H9 (cell line): Measurements from ENCODE around the gene PRR27. TPM values are rescaled to one million over a fixed set of nuclear protein-coding genes. Genes with fewer than 3 reads are reported as not detected.

Experiments used
- DNase-seq: peaks from one replicate; pipeline ENCODE4 v3.0.0-alpha.2; 2017
- H2AFZ ChIP-seq: one replicate; pipeline ENCODE4 v1.6.1; 2013; ENCODE audit warnings: mild to moderate bottlenecking, low read length, control low read depth, moderate library complexity
- H2AK5ac ChIP-seq: 2 replicates; pipeline ENCODE4 v1.6.1; 2013; ENCODE audit warnings: low read length, control low read depth, mixed read lengths; ENCODE audit not compliant: insufficient read length
- H2BK120ac ChIP-seq: one replicate; pipeline ENCODE4 v1.6.1; 2013; ENCODE audit warnings: low read depth, mild to moderate bottlenecking, low read length, control low read depth, inconsistent platforms; ENCODE audit not compliant: poor library complexity, severe bottlenecking
- H2BK12ac ChIP-seq: 2 replicates; pipeline ENCODE4 v1.6.1; 2013; ENCODE audit warnings: low read length, control low read depth, mixed read lengths, low read depth; ENCODE audit not compliant: insufficient read length
- H2BK15ac ChIP-seq: 2 replicates; pipeline ENCODE4 v1.6.1; 2013; ENCODE audit warnings: low read depth, low read length, control low read depth
- H2BK20ac ChIP-seq: one replicate; pipeline ENCODE4 v1.6.1; 2013; ENCODE audit warnings: low read depth, mild to moderate bottlenecking, low read length, control low read depth, inconsistent platforms; ENCODE audit not compliant: poor library complexity, severe bottlenecking
- H2BK5ac ChIP-seq: 2 replicates; pipeline ENCODE4 v1.6.1; 2013; ENCODE audit warnings: low read length, control low read depth, mixed read lengths; ENCODE audit not compliant: insufficient read length
- H3K14ac ChIP-seq: 2 replicates; pipeline ENCODE4 v1.6.1; 2013; ENCODE audit warnings: low read length, control low read depth; ENCODE audit not compliant: insufficient read depth
- H3K18ac ChIP-seq: 2 replicates; pipeline ENCODE4 v1.6.1; 2013; ENCODE audit warnings: low read depth, mild to moderate bottlenecking, mixed read lengths, low read length, control low read depth; ENCODE audit not compliant: insufficient read length
- H3K23ac ChIP-seq: 2 replicates; pipeline ENCODE4 v1.6.1; 2013; ENCODE audit warnings: low read length, control low read depth, mixed read lengths, low read depth; ENCODE audit not compliant: insufficient read length
- H3K23me2 ChIP-seq: 2 replicates; pipeline ENCODE4 v1.6.1; 2013; ENCODE audit warnings: low read depth, mild to moderate bottlenecking, mixed read lengths, low read length, control low read depth; ENCODE audit not compliant: insufficient read length, poor library complexity, severe bottlenecking
- H3K27ac ChIP-seq: 2 replicates; pipeline ENCODE4 v1.5.1; 2013; ENCODE audit warnings: low read length, control low read depth, mixed read lengths, low read depth; ENCODE audit not compliant: insufficient read length
- H3K27me3 ChIP-seq: 2 replicates; pipeline ENCODE4 v1.6.1; 2013; ENCODE audit warnings: low read length, control low read depth, inconsistent platforms; ENCODE audit not compliant: insufficient read depth
- H3K4ac ChIP-seq: 2 replicates; pipeline ENCODE4 v1.6.1; 2013; ENCODE audit warnings: low read depth, mild to moderate bottlenecking, control low read depth, inconsistent platforms, low read length, moderate library complexity
- H3K4me1 ChIP-seq: 2 replicates; pipeline ENCODE4 v1.6.1; 2013; ENCODE audit warnings: low read length, control low read depth, inconsistent platforms; ENCODE audit not compliant: insufficient read depth
- H3K4me2 ChIP-seq: 2 replicates; pipeline ENCODE4 v1.6.1; 2013; ENCODE audit warnings: low read length, control low read depth, mixed read lengths; ENCODE audit not compliant: insufficient read length, insufficient read depth
- H3K56ac ChIP-seq: 2 replicates; pipeline ENCODE4 v1.6.1; 2013; ENCODE audit warnings: low read depth, mild to moderate bottlenecking, mixed read lengths, low read length, control low read depth; ENCODE audit not compliant: insufficient read length
- H3K79me1 ChIP-seq: 2 replicates; pipeline ENCODE4 v1.6.1; 2013; ENCODE audit warnings: low read depth, mild to moderate bottlenecking, moderate library complexity, low read length, control low read depth, inconsistent platforms; ENCODE audit not compliant: insufficient read depth, poor library complexity, severe bottlenecking
- H3K79me2 ChIP-seq: 2 replicates; pipeline ENCODE4 v1.6.1; 2013; ENCODE audit warnings: low read length, control low read depth, inconsistent platforms; ENCODE audit not compliant: insufficient read depth
- H3K9ac ChIP-seq: 2 replicates; pipeline ENCODE4 v1.6.1; 2013; ENCODE audit warnings: low read length, control low read depth, mixed read lengths; ENCODE audit not compliant: insufficient read length; ENCODE audit errors: extremely low read depth
- H3K9me3 ChIP-seq: one replicate; pipeline ENCODE4 v1.6.1; 2013; ENCODE audit warnings: low read depth, low read length, inconsistent platforms; ENCODE audit not compliant: control insufficient read depth
- H3T11ph ChIP-seq: one replicate; pipeline ENCODE4 v1.6.1; 2013; ENCODE audit warnings: mild to moderate bottlenecking, low read length, control low read depth, inconsistent platforms
- H4K20me1 ChIP-seq: one replicate; pipeline ENCODE4 v1.6.1; 2013; ENCODE audit not compliant: control insufficient read depth, insufficient read length, insufficient read depth
- H4K5ac ChIP-seq: 2 replicates; pipeline ENCODE4 v1.6.1; 2013; ENCODE audit warnings: low read depth, mild to moderate bottlenecking, mixed read lengths, low read length, control low read depth; ENCODE audit not compliant: insufficient read length
- H4K8ac ChIP-seq: replicated peaks from 2 replicates; pipeline ENCODE4 v1.6.1; 2013; ENCODE audit warnings: low read length, control low read depth, mixed read lengths, low read depth; ENCODE audit not compliant: insufficient read length
- H4K91ac ChIP-seq: 2 replicates; pipeline ENCODE4 v1.6.1; 2013; ENCODE audit warnings: low read depth, mild to moderate bottlenecking, moderate library complexity, mixed read lengths, low read length, control low read depth; ENCODE audit not compliant: insufficient read length
- H3K27ac Mint-ChIP-seq, 3 experiments: 2 replicates in 2 of 3; 3 replicates in 1 of 3; pipeline ENCODE4 v1.8.0; 2020 to 2021; ENCODE audit warnings: mixed read lengths in 3 of 3, mild to moderate bottlenecking in 1 of 3, moderate library complexity in 1 of 3
- H3K27me3 Mint-ChIP-seq: 2 replicates; pipeline ENCODE4 v1.8.0; 2021; ENCODE audit warnings: low read depth, mild to moderate bottlenecking, moderate library complexity, mixed read lengths
- H3K36me3 Mint-ChIP-seq, 3 experiments: 2 replicates in 2 of 3; 3 replicates in 1 of 3; pipeline ENCODE4 v1.8.0; 2020 to 2021; ENCODE audit warnings: low read depth in 3 of 3, mixed read lengths in 3 of 3; ENCODE audit not compliant: insufficient read depth in 1 of 3
- H3K4me1 Mint-ChIP-seq, 2 experiments: 2 replicates each; pipeline ENCODE4 v1.8.0; 2020; ENCODE audit warnings: mixed read lengths in 2 of 2
- H3K4me3 Mint-ChIP-seq, 2 experiments: 2 replicates in 1 of 2; 3 replicates in 1 of 2; pipeline ENCODE4 v1.8.0; 2020 to 2021; ENCODE audit warnings: mild to moderate bottlenecking in 2 of 2, mixed read lengths in 2 of 2, moderate library complexity in 1 of 2
- H3K9me3 Mint-ChIP-seq, 2 experiments: 2 replicates in 1 of 2; 3 replicates in 1 of 2; pipeline ENCODE4 v1.8.0; 2020; ENCODE audit warnings: mild to moderate bottlenecking in 2 of 2, mixed read lengths in 2 of 2, moderate library complexity in 1 of 2
- WGBS: extraction: QIAGEN DNeasy Blood & Tissue Kit; methylation state at CpG from one replicate; pipeline ENCODE4 v1.1.7; 2013; ENCODE audit warnings: missing lambda C conversion rate, low lambda C conversion rate, mixed read lengths; ENCODE audit not compliant: insufficient read length; ENCODE audit errors: extremely low coverage; 5-methylcytosine and 5-hydroxymethylcytosine counted together
- total RNA-seq: library from RNA; stranded (reverse); gene quantifications from 2 replicates; pipeline ENCODE4 v1.2.1, GENCODE V29; 2021
- TF ChIP-seq, protein P1 (sequence below): fragments of 200-600 bp; sonication (generic); conservative IDR thresholded peaks from 3 replicates; pipeline ENCODE4 v1.8.0; 2021; ENCODE audit warnings: antibody characterized with exemption, mild to moderate bottlenecking

PRR27 gene
- total RNA-seq, 1 experiment from 2014 or later: not detected

DNA sequence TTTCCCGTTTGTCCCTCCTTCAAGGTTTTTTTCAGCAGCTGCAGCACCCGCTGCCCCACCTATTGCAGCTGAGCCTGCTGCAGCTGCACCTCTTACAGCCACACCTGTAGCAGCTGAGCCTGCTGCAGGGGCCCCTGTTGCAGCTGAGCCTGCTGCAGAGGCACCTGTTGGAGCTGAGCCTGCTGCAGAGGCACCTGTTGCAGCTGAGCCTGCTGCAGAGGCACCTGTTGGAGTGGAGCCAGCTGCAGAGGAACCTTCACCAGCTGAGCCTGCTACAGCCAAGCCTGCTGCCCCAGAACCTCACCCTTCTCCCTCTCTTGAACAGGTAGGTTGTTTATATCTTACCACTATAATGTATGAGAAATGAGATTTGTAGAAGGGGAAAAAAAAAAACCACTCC, 4.5 kb downstream of the PRR27 start:
- WGBS: no CpG with 5 or more reads among the region's 2 CpGs
- H3K79me1 ChIP-seq: no peaks in the 10 kb centered on the region
- H3T11ph ChIP-seq: no peak overlapping the region
- H2BK12ac ChIP-seq: no peak overlapping the region
- H2BK20ac ChIP-seq: no peak overlapping the region
- no peaks in the 10 kb centered on the region for H3K9me3 ChIP-seq
- no peak overlapping the region for H3K27ac Mint-ChIP-seq
- TF ChIP-seq, protein P1, sequence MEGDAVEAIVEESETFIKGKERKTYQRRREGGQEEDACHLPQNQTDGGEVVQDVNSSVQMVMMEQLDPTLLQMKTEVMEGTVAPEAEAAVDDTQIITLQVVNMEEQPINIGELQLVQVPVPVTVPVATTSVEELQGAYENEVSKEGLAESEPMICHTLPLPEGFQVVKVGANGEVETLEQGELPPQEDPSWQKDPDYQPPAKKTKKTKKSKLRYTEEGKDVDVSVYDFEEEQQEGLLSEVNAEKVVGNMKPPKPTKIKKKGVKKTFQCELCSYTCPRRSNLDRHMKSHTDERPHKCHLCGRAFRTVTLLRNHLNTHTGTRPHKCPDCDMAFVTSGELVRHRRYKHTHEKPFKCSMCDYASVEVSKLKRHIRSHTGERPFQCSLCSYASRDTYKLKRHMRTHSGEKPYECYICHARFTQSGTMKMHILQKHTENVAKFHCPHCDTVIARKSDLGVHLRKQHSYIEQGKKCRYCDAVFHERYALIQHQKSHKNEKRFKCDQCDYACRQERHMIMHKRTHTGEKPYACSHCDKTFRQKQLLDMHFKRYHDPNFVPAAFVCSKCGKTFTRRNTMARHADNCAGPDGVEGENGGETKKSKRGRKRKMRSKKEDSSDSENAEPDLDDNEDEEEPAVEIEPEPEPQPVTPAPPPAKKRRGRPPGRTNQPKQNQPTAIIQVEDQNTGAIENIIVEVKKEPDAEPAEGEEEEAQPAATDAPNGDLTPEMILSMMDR: no peak
- H3K36me3 Mint-ChIP-seq: no peaks in the 10 kb centered on the region
- no peak overlapping the region for H3K18ac ChIP-seq
- no peak overlapping the region for H3K4me3 Mint-ChIP-seq
- H4K91ac ChIP-seq: no peak overlapping the region
- H3K27ac ChIP-seq: no peak overlapping the region
- no peaks in the 10 kb centered on the region for H3K23me2 ChIP-seq
- DNase-seq: no peak
- H3K9me3 Mint-ChIP-seq: no peaks in the 10 kb centered on the region
- no peaks in the 10 kb centered on the region for H3K4me1 ChIP-seq
- no peaks in the 10 kb centered on the region for H4K20me1 ChIP-seq
- H3K4me2 ChIP-seq: no peak overlapping the region
- H2AK5ac ChIP-seq: no peak overlapping the region
- no peak overlapping the region for H2BK5ac ChIP-seq
- no peak overlapping the region for H4K8ac ChIP-seq
- H2AFZ ChIP-seq: no peak overlapping the region
- H2BK15ac ChIP-seq: no peak overlapping the region
- H3K79me2 ChIP-seq: no peaks in the 10 kb centered on the region
- H3K9ac ChIP-seq: no peak overlapping the region
- H3K14ac ChIP-seq: no peak overlapping the region
- H3K4me1 Mint-ChIP-seq: no peaks in the 10 kb centered on the region
- H3K4ac ChIP-seq: no peak overlapping the region
- no peak overlapping the region for H2BK120ac ChIP-seq
- no peaks in the 10 kb centered on the region for H3K27me3 Mint-ChIP-seq
- no peaks in the 10 kb centered on the region for H3K27me3 ChIP-seq
- H4K5ac ChIP-seq: no peak overlapping the region
- no peak overlapping the region for H3K56ac ChIP-seq
- no peak overlapping the region for H3K23ac ChIP-seq
